ENCODE measurements around the gene SLC7A8.
"Not testable (repeated sequence)": the region's sequence is repeated elsewhere in the genome, so short reads cannot be mapped to it uniquely, and the experiment has no call there.

SLC7A8 gene

DNA sequence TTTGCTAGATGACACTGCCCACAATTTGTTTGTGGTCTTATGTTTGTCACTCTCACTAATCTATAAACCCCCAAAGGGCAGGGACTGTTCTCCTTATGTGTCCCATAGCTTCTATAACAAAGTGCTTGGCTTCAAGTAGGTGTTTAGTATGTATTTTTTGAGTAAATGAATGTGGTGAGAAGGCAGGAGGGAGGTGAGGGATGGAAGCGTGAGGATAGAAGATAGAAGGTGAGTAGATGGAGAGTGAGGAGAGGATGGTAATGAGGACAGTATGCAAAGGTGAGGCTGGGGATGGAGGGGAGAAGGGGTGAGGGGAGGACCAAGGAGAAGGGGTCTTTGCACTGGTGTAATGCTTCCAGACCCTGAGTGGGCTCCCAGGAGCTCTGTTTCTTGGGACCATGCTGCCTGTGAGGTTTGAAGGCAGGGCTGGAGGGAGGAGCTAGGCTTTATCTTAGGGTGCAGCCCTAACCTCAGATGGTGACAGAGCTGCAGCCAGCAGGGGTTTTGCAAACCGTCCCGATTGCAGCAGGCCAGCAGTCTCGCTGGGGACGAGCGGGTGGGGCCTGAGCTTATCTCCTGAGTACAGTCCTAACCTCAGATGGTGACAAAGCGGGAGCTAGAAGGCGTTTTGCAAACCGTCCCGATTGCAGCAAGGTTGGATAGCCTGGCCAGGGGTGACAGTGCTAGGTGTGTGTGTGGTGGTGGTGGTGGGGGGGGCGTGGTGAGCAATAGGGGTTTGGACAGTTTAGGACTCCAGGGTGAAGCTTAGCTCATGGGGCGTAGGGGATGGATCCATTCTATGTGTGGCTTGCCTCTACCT is 70.9 kb downstream of the SLC7A8 start:
- no peak for DNase-seq

DNA sequence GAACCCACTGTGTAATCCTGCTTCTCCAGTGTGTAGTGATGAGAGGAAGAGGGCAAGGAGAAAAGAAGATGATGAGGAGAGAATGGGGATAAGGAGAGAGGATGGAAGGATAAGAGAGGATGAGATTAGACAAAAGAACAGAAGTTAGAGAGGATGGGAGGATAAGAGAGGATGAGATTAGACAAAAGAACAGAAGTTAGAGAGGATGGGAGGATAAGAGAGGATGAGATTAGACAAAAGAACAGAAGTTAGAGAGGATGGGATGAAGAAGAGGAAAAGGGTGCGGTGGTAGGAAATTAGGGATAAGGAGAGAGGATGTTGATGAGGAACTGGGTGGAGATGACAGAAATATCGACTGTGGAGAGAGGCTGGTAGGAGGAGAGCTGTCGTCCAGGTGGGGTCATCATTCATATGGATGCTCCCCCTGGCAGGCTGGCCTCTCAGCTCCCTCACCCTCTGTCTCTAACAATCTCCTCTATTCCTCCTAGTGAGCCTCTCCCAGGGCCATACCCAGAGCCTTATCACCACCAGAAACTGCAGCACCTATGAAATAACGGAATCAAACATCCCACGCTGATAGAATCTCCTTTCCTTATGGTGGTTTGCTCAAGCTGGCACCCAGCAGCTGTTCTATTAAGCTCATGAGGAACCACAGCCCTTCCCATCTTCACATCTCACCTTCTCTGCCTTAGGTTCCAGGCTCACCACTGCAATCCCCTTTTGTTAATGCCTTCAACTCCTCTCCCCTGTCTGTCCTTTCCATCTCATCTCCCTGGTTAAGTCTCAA is 72.7 kb downstream of the SLC7A8 start:
- no peak for DNase-seq

DNA sequence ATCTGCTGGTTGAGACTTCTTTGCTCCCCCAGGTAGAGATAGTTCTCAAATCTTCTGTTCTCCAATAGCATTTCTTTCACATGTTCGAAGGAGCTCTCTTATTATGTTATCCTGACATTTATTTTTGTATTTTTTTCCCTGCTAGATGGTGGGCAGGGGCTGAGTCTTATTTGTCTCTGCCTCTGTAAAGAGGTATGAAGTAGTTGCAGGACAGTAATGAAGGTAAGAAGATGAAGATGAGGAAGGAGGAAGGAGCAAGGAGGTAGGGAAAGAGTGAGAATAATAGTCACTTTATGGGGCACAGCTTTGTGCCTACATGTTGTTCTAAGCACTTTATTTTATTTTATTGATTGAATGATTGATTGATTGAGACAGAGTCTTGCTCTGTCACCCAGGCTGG is 73.7 kb downstream of the SLC7A8 start:
- no peak for DNase-seq

DNA sequence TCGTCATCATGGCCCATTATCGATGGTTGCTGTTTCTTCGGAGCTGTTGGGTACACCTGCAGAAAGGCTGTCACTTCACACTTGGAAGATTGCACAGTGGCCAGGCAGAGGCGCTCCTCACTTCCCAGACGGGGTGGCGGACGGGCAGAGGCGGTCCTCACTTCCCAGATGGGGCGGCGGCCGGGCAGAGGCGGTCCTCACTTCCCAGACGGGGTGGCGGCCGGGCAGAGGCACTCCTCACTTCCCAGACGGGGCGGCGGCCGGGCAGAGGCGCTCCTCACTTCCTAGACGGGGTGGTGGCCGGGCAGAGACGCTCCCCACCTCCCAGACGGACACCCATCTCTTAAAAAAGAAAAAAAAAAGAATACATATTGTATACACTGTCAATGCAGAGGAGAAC is 75.3 kb downstream of the SLC7A8 start:
- DNase-seq, result not testable (repeated sequence)

DNA sequence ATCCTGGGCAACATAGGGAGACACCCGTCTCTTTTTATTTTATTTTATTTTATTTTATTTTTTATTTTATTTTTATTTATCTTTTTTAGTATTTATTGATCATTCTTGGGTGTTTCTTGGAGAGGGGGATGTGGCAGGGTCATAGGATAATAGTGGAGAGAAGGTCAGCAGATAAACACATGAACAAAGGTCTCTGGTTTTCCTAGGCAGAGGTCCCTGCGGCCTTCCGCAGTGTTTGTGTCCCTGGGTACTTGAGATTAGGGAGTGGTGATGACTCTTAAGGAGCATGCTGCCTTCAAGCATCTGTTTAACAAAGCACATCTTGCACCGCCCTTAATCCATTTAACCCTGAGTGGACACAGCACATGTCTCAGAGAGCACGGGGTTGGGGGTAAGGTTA is 75.8 kb downstream of the SLC7A8 start:
- DNase-seq, result not testable (repeated sequence)

DNA sequence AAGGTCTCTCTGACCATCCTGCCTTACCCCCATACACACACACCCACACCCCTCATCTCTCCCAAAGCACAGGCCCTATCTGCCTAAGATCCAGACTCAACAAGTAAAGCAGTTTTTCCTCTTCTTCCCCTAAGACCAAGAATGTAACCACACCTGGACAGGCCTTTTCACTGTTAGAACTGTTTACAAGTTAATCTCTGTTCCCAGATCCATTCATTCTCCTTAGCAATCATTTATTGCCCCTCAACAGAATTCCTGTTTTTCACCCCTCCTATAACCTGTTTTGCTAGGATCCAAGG is 76.8 kb downstream of the SLC7A8 start:
- DNase-seq, result no peak

DNA sequence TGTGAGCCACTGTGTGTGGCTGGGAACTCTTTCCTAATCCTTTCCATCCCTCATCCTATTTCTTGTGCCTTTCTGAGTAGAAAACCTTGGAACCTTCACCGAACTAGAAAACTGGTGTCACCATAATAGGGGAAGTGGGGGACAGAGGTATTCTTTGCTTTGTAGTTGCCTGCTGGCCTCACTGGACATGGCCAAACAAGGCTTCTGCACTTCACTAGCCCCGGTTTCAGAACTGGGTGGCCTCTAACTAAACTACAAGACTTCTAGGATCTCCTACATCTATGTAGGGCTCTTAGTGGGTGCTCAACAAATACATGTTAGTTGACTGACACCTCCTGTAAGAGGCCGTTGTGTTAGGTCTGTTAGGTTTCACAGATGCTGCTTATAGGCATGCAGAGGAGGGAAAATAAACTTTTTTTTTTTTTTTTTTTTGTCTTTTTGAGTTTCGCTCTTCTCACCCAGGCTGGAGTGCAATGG is 78.1 kb downstream of the SLC7A8 start:
- DNase-seq, result no peak

DNA sequence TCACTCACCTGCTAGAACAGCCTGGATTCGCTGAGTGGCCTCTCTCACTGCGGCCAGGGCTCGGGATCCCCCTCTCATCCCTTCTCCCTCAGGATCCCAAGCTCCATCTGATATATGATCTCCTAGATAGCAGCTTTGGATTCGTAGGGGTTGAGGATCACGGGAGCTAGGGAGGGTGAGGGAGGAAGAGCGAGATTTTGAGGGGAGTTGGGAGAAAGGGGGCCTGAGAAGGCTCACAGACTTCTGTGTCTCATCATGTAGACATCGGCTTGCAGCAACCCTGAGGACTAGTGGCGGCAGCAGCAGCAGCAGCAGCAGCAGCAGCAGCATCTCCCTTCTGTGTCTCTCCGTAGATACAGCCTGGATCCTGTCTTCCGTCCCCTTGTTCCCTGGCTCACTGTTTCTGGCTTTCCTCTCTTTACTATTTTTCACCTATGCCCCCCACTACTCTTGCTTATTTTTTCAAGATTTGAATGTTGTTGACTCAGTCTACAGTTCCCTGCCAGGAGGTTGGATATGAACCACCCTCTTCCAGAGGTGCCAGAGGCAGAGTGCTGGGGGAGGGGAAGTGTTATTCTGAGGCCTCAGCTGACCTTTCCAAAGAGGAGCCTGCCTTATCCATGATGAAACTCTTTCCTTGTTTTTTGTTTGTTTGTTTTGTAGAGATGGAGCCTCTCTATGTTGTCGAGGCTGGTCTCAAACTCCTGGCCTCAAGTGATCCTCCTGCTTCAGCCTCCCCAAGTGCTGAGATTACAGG is 78.7 kb downstream of the SLC7A8 start, which contains the start of gene CIROP:
CIROP (minus strand) TSS at position 399 of the 757 bp plus-strand sequence; CDS start at position 330, 69 bp downstream.
- no peak for DNase-seq

DNA sequence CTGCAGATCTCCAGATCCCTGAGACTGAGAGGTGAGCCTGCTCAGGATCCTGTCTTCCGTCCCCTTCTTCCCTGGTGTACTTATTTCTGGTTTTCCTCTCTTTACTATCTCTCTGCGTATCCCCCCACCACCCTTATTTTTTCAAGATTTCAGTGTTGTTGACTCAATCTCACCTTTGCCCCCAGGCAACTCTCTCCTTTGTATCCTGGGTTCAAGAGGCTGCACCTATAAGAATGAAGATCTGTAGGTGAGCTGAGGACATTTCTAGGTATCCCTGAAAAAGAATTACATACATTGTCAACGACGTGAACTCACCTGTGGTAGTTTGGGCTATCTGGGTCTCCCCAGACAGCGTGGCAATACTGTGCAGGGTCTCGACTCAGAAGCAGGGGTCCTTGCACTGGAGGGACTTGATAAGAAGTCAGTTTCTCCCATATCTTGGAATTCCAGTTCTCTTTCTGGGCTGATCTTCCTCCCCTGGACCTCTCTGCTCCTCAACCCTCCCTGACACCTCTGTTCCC is 79.3 kb downstream of the SLC7A8 start:
- no peak for DNase-seq

DNA sequence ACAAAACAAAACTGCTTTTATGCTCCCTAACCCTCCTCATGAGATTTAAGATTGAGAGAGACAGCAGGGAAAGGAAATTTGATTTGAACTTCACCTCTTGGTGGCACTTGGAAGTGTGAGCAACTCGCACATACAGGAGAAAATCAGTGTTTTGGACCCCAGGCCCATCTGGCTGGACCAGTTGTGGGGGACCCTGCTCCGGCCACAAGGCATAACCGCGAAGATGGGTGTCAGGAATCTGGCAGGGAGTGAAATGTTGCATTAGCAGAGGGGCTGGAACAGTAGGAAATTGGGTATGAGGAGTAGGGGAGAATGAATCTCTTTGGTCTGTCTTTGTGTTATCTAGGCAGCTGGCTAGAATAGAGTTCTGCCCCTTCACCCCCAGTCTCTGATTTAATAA is 79.9 kb downstream of the SLC7A8 start:
- no peak for DNase-seq

DNA sequence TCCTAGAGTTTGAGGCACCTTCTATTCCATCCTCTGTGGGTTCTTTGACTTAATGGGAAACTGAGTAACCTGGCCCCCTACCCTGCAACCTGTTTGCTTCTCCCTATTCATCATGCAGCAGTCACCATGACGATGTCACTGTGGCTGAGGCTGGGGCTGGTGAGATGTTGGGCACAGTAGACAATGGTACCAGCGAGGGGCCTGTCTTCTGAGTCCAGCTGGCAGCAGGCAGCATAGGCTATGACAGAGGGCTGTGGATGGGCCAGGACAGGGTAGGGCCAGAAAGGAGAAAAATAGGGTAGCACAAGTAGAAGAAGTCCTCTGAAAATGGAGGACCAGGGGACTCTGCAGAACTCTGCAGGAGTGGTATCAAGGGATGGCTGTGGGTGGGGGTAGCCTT is 80.7 kb downstream of the SLC7A8 start:
- DNase-seq, result no peak

DNA sequence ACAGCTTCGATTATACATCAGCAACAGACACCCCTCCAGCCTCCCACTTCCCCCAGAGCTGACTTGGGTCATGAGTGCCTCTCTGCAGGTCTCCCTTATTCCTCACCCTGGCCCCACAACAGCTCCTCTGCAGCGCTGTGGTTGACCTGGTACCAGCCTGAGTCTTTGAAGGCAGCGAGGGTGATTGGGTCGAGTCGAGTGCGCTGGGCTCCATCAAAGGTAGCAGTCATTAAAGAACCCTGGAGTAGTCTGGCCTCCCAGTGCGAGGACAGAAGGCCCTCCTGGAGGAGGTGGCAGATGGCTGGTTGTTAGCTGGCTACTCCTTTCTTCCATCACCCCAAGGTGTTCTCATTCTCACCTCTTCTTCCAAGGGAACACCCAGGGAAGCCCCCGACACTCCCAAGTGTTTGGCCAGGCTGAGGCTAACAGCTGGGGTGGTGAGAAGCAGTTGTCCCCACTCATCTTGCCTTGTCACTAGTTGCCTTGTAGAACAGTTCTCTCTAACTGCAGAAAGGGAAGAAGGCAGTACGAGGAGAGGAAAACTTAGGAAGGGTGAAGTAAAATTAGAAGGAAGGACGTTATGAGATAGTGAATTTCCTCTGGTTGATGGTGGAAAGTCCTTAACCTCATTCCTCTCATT is 81.4 kb downstream of the SLC7A8 start:
- no peak for DNase-seq

DNA sequence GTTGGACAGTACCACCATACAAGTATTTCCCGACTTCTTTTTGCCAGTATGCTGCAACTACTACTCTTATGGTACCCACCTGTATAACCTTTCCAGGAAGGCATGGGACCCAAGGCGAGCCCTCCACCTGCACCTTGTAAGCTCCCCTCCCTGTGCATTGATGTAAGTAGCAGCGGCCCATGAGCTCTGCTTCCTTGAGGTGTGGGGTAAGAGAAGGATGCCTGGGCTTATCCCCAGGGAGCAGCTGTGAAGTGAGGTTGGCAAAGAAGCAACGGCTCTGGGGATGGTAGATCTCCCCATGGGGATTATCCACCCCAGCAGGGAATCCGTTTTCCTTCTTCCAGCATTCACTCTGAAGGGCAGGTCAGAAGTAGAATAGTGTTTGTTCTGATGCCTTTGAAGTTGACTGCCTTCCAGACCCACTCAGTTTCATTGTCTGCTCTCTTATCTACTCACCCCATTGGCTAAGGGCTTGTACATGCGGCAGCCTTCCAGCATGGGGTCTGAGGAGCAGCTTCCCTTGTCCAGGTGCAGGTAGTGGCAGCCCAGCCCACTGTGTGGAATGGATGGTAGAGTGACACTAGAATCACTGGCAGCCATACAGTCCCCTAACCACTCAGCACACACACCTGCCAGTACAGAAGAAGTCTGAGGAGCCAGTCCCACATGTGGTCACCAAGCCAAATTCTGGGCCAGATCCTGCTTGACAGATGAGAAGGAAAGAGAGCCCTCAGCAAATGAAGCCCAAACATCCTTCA is 82.1 kb downstream of the SLC7A8 start:
- DNase-seq, result no peak

DNA sequence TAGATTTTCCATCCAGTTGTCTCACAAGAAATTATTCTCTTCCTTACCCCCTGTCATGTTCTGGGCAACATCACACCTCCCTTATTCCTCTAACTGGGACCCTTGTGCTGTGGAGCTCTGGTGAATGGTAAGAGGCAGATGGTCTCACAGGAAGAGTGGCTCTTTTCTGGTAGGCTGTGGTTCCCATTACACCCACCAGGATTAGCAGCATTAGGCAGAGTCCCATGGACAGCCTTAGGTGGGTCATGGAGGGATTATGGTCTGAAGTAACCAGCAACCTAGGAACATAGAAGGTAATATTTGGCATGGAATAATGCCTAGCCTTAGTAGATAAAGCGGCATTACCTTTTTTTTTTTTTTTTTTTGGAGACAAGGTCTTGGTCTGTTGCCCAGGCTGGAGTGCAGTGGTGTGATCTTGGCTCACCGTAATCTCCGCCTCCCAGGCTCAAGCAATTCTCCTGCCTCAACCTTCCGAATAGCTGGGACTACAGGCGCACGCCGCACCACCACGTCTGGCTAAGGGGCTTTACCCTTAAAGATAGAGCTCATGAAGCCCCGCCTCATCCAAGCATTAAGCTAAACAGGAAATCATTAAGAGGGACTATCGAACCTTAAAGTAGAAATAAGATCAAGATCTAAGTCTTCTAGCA is 84.1 kb downstream of the SLC7A8 start:
- no peak for DNase-seq

DNA sequence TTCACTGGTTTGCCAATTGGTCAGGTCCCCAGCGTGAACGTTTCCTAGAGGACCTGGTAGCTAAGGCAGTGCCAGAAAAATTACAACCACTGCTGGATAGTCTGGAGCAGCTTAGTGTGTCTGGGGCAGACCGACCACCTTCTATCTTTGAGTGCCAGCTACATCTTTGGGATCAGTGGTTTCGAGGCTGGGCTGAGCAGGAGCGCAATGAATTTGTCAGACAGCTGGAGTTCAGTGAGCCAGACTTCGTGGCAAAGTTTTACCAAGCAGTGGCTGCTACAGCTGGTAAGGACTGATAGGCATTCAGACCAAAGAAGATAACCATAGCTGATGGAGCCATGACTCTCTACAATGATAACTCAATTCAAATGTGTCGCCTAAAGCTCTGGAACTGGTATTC is 85.7 kb downstream of the SLC7A8 start:
- DNase-seq, result no peak

DNA sequence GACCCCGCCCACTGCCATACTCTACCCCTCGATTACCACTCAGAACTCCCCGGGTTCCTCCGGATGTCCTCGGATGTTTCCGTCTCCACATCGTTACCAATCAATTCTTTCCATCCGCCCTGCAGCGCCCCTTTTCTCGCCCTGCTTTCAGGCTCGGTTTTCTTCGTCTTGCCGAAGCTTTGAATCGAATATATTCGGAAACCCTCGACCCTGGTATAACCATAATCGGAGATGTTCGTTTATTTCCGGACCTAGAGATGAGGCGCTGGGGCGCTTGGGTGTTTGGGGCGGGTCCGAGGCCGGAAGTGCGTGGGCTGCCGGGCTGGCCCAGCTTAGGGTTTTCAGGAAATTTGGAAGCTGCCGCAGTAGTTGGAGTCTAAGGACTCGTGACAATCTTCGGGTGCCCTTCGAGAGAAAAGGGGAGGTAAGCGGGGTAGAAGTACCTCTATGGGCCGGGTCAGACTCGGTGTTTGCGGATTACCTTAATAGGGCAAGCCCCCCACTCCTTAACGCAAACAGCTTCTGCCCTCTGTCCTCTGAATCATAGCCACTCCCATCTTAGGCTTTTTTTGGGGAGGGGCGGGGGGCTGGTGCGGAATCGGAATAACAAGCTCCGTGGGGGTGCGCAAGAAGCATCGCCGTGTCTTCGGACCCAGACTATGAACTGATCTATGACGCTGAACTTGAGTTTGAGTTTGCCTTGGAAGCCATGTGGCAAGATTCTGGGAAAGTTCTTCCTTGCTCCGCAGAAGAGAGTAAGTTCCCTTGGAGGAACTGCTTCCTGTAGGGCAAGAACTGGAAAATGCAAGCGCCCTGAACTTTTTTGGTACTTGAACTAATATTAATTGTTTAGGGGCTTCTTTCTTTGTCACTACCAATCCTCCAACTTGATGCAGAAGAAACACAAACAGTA is 88.0 kb downstream of the SLC7A8 start, which contains the start of gene C14orf119:
C14orf119 (plus strand) TSS at position 310 of the 913 bp plus-strand sequence. CDS start 2,154 bp downstream, outside the sequence.
- DNase-seq, result no peak

DNA sequence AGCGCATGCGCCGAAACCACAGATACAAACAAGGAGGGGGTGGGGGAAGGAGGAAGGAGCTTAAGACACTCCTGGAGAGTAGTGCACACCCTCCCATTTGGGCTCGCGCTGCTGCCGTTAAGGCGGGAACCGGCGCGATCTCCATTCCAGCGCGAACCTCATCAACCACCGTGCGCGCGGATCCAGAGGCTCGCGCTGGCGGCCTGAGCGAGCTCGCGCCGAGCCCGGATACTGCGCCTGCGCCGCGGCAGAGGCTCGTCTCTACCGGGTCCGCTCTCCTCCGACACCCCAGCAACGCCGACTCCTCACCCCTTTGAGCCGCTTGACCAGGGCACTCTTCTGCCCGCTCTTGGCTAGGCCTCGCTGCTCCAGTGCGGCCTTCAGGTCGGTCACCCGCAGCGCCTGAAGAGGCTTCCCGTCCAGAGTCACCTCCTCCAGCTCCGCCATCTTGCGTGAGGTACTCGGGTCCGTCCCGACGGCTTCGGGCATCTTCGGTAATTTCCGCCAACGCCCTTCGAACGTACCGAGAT is 88.7 kb downstream of the SLC7A8 start, which contains the start of gene ACIN1:
ACIN1 (minus strand) TSS at position 471 of the 530 bp plus-strand sequence; CDS start at position 447, 24 bp downstream.
- no peak for DNase-seq

DNA sequence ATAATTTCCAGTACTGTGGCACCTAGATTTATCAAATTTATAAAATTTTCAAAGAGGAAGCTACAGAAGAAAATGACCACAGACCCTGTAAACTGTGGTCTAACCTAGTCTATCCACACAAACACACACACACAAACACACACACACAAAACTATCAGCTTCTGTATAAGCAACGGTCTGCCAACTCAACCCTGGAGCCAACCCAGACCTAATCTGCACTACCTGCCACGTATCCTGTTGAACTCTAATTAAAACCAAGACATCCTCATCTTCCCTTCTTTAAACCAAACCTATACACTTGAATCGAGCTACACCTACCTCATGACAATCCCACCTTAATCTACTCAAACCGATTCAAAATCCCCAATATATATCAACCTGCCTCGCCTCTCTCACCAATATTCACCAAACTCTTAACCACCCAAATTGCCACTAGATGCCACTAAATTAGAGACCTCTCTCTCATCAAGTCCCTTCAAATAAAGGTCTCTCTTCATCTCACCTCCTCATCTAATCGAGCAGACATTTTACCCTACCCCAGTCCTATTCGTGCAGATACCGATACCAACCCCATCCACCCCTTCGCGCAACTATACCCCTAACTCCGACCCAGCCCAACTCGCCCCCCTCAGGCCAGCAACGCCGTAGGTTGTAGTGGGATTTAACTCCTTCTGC is 89.3 kb downstream of the SLC7A8 start:
- DNase-seq, result no peak

DNA sequence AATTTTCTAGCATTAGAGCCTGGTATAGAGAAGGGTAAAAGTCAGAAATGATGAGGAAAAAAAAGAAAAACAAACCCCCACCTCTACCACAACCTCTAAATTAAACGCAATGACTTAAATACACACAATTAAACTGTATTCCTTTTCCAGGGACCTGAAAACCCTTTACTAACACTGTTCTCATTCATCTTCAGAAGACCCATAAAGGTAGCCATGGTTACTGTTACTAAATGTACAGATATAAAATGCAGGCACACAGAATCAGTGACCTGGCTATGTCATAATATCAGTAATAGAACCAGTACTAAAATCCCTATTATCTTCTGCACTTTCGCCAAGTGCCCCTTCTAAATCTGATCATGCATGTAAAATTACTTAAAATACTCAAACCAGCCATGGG is 89.9 kb downstream of the SLC7A8 start:
- no peak for DNase-seq

Data from DMS79 treated with DMSO at 0.1 percent for 48 hours (cell line).